ENCODE data around the gene PCSK6. TPM values are rescaled to one million over a fixed set of nuclear protein-coding genes. Genes with fewer than 3 reads are reported as not detected.

PCSK6 gene
- total and polyA plus RNA-seq, 2 of the 8 experiments (the other 6 are each of a cell fraction or from before 2014, with no cell fraction given): 1.9 to 4.0 TPM

GRCh38 chr15:101486696-101487459 lies 2.6 kb downstream of the PCSK6 start:
- Histone ChIP-seq H2BK20ac (ENCODE audit: low read length) (no peak overlapping the region), H2BK120ac (replicated peaks; ENCODE audit: low read depth, low read length) (no peak overlapping the region), H3K23ac (ENCODE audit: insufficient read length) (no peak overlapping the region), H3K23me2 (ENCODE audit: low read depth, low read length) (peaks cover 6% of the 10 kb centered on the region; the same call in 1 of the 2 replicates), H2AFZ (ENCODE audit: low read length) (no peak overlapping the region), H3K4ac (replicated peaks; ENCODE audit: insufficient read length, low read depth, low read length) (no peak overlapping the region), H3K27me3 (replicated peaks in 1 of 4; ENCODE audit: control insufficient read depth in 3 of 4, extremely low read depth in 1 of 4, insufficient read depth in 3 of 4, low read length in 3 of 4) (peaks cover 11 to 48% (median 35%) of the 10 kb centered on the region in 4 experiments), H4K91ac (replicated peaks; ENCODE audit: insufficient read length, low read length) (no peak overlapping the region), H4K5ac (ENCODE audit: insufficient read length, low read depth, low read length) (no peak overlapping the region), H3K4me2 (ENCODE audit: insufficient read depth in 1 of 2, low read depth in 2 of 2, low read length in 2 of 2) (no peak overlapping the region), H3K79me1 (ENCODE audit: low read depth, low read length) (no peaks in the 10 kb centered on the region), H3K36me3 (ENCODE audit: control insufficient read depth in 2 of 4, insufficient read depth in 4 of 4, low read length in 3 of 4) (peaks cover 0 to 6% (median 0%) of the 10 kb centered on the region in 4 experiments; a peak in 1 of 8 replicates), H2BK12ac (ENCODE audit: low read depth, low read length) (no peak overlapping the region), H2AK5ac (ENCODE audit: low read depth, low read length) (no peak overlapping the region), H3K79me2 (ENCODE audit: control insufficient read depth in 1 of 2, insufficient read depth in 2 of 2, low read length in 2 of 2) (no peaks in the 10 kb centered on the region), H3K4me3 (ENCODE audit: extremely low read depth in 1 of 4, insufficient read depth in 2 of 4, low read depth in 3 of 4, low read length in 4 of 4) (no peak overlapping the region), H3K14ac (ENCODE audit: insufficient read length) (no peak overlapping the region), H3K27ac (ENCODE audit: low read depth, low read length) (no peak overlapping the region), H2BK5ac (ENCODE audit: low read depth, low read length) (no peak overlapping the region), H3K9ac (replicated peaks in 1 of 4; ENCODE audit: extremely low read depth in 1 of 4, low read depth in 3 of 4, low read length in 3 of 4) (no peak overlapping the region), H2BK15ac (ENCODE audit: low read length) (no peak overlapping the region), H3K56ac (replicated peaks; ENCODE audit: insufficient read length, low read depth, low read length) (no peak overlapping the region), H3K4me1 (replicated peaks in 1 of 4; ENCODE audit: control insufficient read depth in 3 of 4, insufficient read depth in 4 of 4, low read length in 3 of 4) (peaks cover 0 to 3% (median 2%) of the 10 kb centered on the region in 4 experiments; a peak in 2 of 7 replicates), H4K20me1 (replicated peaks in 1 of 2; ENCODE audit: control insufficient read depth in 1 of 2, insufficient read depth in 2 of 2, low read length in 2 of 2) (peaks cover 0 to 3% of the 10 kb centered on the region in 2 experiments), H3K18ac (ENCODE audit: extremely low read depth, low read length) (no peak overlapping the region), H4K8ac (ENCODE audit: extremely low read depth, insufficient read depth, low read length) (no peak overlapping the region), H3K9me3 (ENCODE audit: insufficient read depth in 2 of 2, low read depth in 1 of 2, low read length in 1 of 2) (peaks cover 0 to 6% of the 10 kb centered on the region in 2 experiments; a peak in 2 of 4 replicates)
- POLR2A ChIA-PET (ENCODE audit: partially characterized antibody): interaction anchor here (1.1 kb wide), 1 partner anchor 8 kb away, joined by 3 read pairs; no protein-coding TSS in a partner anchor
- TF ChIP-seq CEBPB (IDR thresholded peaks at IDR 0.05; ENCODE audit: low read depth, low read length) (no peak), KDM5A (IDR thresholded peaks at IDR 0.05; ENCODE audit: low read length) (no peak), MAX (IDR thresholded peaks at IDR 0.05) (no peak), MAFK (IDR thresholded peaks at IDR 0.05; ENCODE audit: low read depth, low read length) (no peak), CTCF (IDR thresholded peaks at IDR 0.05; ENCODE audit: control extremely low read depth in 1 of 3, insufficient read depth in 1 of 3, low read depth in 1 of 3, low read length in 3 of 3) (no peak), CBX8 (IDR thresholded peaks at IDR 0.05; ENCODE audit: borderline replicate concordance, low read depth, low read length) (no peak), HDAC2 (IDR thresholded peaks at IDR 0.05; ENCODE audit: borderline replicate concordance in 1 of 2, low read depth in 2 of 2, low read length in 2 of 2) (no peak), RXRA (IDR thresholded peaks at IDR 0.05; ENCODE audit: insufficient read depth, low read depth, low read length) (no peak), JUND (IDR thresholded peaks at IDR 0.05; ENCODE audit: low read length) (no peak)
- WGBS, 2 experiments (ENCODE audit: extremely low coverage in 1 of 2, insufficient coverage in 1 of 2, insufficient read length in 1 of 2, insufficient replicate concordance in 2 of 2, low coverage in 1 of 2, low lambda C conversion rate in 2 of 2, missing lambda C conversion rate in 1 of 2): 84% methylated on average over 13 of the region's 14 CpGs; no CpG with 5 or more reads in 1 of the 2 experiments
- DNase-seq (ENCODE audit: low read depth in 1 of 2, low spot score in 2 of 2): no peak
- no peak for FAIRE-seq
- CTCF ChIA-PET (ENCODE audit: partially characterized antibody): interaction anchor here (1.1 to 2.2 kb wide), 7 partner anchors 9 to 570 kb away, joined by 3 to 9 read pairs (median 4); no protein-coding TSS in a partner anchor

All from H1 (cell line).